Bronchial epithelial cell (primary cell): ENCODE results near the gene FRY. TPM values are rescaled to one million over a fixed set of nuclear protein-coding genes. Genes with fewer than 3 reads are reported as not detected.
A peak's percentile ranks its signal among the peaks of the same experiment; 100 is the strongest.

Experiments used
- DNase-seq: peaks from one replicate; pipeline ENCODE4 v3.0.0-alpha.2; 2010; ENCODE audit warnings: low read depth
- FAIRE-seq: peaks from 2 replicates; lab custom pipeline; 2011; peaks lifted over from hg19 to GRCh38; lab: Jason Lieb, UNC
- H3K27me3 ChIP-seq: 2 replicates; pipeline ENCODE4 v1.5.1; 2011; ENCODE audit warnings: low read length; ENCODE audit not compliant: control insufficient read depth, insufficient read depth
- H3K36me3 ChIP-seq: 2 replicates; pipeline ENCODE4 v1.5.1; 2011; ENCODE audit warnings: low read length; ENCODE audit not compliant: control insufficient read depth, insufficient read depth
- H3K4me3 ChIP-seq: 2 replicates; pipeline ENCODE4 v1.5.1; 2011; ENCODE audit warnings: mild to moderate bottlenecking, low read depth, low read length, control low read depth
- total RNA-seq: library from RNA; depleted of rRNA; stranded (reverse); fragments of >200 nt; gene quantifications from 2 replicates; pipeline ENCODE4 v1.2.1, GENCODE V29; 2014
- TF ChIP-seq, protein P1 (sequence below): IDR thresholded peaks from 2 replicates; pipeline ENCODE4 v1.5.1; 2011; ENCODE audit warnings: mild to moderate bottlenecking, moderate library complexity, low read length, control low read depth, inconsistent platforms; ENCODE audit not compliant: insufficient read depth, severe bottlenecking

The FRY gene
- total RNA-seq, 1 donor from 2014 or later, result 0.79 TPM

DNA sequence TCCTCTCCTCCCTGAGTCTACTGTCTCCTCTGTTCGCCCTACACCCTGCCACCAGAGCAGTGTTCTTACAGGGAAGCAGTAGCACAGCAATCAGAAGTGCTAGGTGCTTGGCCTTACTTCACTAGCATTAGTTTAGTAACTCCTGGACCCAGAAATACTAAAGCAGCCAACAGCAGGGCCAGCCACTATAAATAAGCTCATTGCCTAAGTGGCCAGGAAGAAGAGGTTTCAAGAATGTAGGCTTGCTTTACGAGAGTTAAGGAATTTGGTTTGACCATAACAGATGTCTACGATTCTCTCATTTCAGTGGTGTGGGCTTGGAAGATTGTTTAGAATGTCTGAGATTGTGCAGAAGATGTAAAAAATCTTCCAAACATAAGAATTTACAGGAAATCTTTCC is 180.2 kb downstream of the FRY start:
- TF ChIP-seq, protein P1, sequence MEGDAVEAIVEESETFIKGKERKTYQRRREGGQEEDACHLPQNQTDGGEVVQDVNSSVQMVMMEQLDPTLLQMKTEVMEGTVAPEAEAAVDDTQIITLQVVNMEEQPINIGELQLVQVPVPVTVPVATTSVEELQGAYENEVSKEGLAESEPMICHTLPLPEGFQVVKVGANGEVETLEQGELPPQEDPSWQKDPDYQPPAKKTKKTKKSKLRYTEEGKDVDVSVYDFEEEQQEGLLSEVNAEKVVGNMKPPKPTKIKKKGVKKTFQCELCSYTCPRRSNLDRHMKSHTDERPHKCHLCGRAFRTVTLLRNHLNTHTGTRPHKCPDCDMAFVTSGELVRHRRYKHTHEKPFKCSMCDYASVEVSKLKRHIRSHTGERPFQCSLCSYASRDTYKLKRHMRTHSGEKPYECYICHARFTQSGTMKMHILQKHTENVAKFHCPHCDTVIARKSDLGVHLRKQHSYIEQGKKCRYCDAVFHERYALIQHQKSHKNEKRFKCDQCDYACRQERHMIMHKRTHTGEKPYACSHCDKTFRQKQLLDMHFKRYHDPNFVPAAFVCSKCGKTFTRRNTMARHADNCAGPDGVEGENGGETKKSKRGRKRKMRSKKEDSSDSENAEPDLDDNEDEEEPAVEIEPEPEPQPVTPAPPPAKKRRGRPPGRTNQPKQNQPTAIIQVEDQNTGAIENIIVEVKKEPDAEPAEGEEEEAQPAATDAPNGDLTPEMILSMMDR, result no peak
- Histone ChIP-seq H3K4me3 (no peak overlapping the region), H3K27me3 (no peaks in the 10 kb centered on the region), H3K36me3 (no peaks in the 10 kb centered on the region)
- DNase-seq, result no peak
- no peak for FAIRE-seq

DNA sequence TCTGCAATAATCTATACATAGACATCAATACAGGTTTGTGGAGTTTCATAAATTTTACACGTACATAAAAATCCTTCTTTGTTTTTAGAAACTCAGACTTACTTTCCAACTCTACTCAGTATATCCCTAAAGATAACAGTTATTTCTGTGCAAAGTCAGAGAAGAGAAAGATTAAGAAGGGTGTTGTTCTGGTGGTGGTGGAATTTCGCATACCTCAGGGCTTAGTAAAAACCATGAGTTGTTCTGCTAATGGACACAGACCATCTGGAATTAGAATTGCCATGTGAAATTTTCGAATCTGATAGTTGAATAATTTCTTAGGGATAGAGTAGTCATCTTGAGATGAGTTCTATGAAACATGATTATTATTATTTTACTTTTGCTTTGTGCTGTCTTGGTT is 180.8 kb downstream of the FRY start:
- Histone ChIP-seq H3K36me3 (no peaks in the 10 kb centered on the region), H3K4me3 (no peak overlapping the region), H3K27me3 (no peaks in the 10 kb centered on the region)
- TF ChIP-seq, protein P1, result no peak
- FAIRE-seq (no peak), DNase-seq (no peak)

DNA sequence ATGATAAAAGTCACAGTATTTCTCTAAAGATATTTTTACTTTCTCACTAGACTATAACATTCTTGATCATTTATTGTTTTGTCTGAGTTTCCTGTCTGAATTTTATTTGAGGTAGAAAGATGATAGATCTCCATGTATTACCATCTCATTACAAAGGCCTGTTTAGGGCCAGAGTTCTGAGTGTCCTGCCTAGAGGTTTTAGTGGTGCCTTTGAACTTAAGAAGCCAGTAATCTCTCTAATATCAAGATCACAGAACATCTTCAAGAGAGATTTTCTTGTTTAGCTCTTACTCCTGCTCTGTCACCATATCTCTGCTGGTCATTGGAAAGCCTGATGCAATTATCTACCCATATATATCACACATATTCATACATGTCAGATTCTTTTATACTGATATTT is 182.1 kb downstream of the FRY start:
- FAIRE-seq, result no peak
- DNase-seq, result no peak
- H3K27me3 ChIP-seq, result no peaks in the 10 kb centered on the region
- TF ChIP-seq, protein P1, result no peak
- no peaks in the 10 kb centered on the region for H3K36me3 ChIP-seq
- H3K4me3 ChIP-seq, result no peak overlapping the region

DNA sequence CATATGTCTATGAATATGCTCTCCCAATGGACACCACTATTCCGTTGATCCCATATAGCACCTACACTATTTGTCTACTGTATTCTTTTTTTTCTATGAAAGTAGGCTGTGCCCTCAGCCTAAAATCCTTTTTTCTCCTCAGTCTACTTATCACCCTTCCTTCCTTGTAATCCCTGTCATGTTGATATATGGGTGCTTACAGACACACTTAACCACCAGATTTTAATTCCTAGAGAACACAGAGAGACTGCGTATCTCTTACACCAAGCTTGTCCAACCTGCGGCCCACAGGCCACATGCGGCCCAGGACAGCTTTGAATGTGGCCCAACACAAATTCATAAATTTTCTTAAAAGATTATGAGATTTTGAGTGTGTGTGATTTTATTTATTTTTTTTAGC is 182.5 kb downstream of the FRY start:
- H3K4me3 ChIP-seq, result no peak overlapping the region
- H3K36me3 ChIP-seq, result no peaks in the 10 kb centered on the region
- no peaks in the 10 kb centered on the region for H3K27me3 ChIP-seq
- FAIRE-seq (no peak), DNase-seq (no peak)
- TF ChIP-seq, protein P1, result no peak

DNA sequence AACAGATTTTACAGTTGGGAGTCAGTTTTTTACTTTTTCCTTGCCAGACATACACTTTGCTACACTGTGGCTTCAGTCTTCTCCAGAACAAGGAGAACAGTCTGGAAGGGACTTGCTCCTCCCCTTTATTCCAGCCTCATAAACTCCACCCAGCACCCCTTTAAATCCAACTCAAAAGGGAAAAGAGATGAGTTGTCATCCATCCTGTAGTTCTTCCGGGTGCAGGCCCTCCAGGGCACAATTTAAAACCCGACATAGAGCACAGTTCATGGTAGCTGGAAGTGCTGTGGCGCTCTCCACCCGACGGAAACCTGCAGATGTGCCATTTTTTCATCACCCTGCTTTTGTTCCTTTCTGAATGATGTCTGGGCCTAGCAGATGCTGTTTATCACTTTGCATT is 184.7 kb downstream of the FRY start:
- H3K36me3 ChIP-seq, result no peaks in the 10 kb centered on the region
- TF ChIP-seq, protein P1, result no peak
- no peaks in the 10 kb centered on the region for H3K27me3 ChIP-seq
- no peak overlapping the region for H3K4me3 ChIP-seq
- no peak for FAIRE-seq
- DNase-seq, result no peak

DNA sequence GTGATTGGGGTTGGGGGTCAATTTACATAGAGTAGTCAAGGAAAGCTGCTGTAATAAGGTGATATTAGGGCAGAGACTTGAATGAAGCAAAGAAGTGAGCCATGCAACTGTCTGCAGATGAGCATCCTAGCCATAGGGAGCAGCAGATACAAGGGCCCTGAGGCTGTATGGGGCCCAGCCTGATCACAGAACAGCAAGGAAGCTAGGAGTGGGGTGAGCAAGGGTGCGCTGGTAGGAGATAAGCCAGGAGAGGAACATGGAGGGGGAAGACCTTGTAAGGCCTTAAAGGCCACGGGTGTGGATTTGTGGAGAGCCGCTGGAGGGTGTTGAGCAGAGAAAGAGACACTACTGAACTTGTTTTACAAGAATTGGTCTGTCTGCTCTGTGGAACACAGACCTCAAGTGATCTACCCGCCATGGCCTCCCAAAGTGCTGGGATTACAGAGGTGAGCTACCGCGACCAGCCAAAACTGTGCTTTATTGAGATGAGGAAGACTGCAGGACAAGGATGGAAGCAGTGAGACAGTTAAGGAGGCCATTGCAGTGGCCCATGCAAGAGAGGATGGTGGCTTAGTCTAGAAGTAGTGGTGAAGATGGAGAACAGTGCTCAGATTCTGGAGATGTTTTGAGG is 190.6 kb downstream of the FRY start:
- DNase-seq, result no peak
- Histone ChIP-seq H3K4me3 (no peak overlapping the region), H3K27me3 (no peaks in the 10 kb centered on the region), H3K36me3 (no peaks in the 10 kb centered on the region)
- TF ChIP-seq, protein P1, result no peak
- peak; percentile 90 for FAIRE-seq
